ENCODE data around the gene ELP5.

- TF ChIP-seq CTCF (IDR thresholded peaks at IDR 0.05) (no peak), ZFX (IDR thresholded peaks at IDR 0.05; ENCODE audit: borderline replicate concordance) (no peak)
These were observed 42.0 kb downstream of the ELP5 start for GRCh38 chr17:7293816-7294613.

Measured in 22Rv1 (cell line).